HEK293T (cell line): ENCODE measurements around the gene WDR83.
A peak's percentile ranks its signal among the peaks of the same experiment; 100 is the strongest.

ENCODE experiments used
- CTCF ChIA-PET: fragments of 350-600 bp; formaldehyde crosslinking; extraction: SDS; loops from one replicate; lab custom pipeline; 2021; ENCODE audit warnings: antibody characterized with exemption, inconsistent platforms; lab: Yijun Ruan, JAX
- POLR2A ChIA-PET: fragments of 350-600 bp; formaldehyde crosslinking; extraction: SDS; loops from one replicate; lab custom pipeline; 2020; ENCODE audit warnings: antibody characterized with exemption, inconsistent platforms; lab: Yijun Ruan, JAX
- DNase-seq: peaks from one replicate; pipeline ENCODE4 v3.0.0; 2012; ENCODE audit warnings: mixed read lengths; ENCODE audit errors: extremely low spot score
- L3MBTL2 ChIP-seq: fragments of 450-650 bp; conservative IDR thresholded peaks from 2 replicates; pipeline ENCODE4 v1.6.1; 2016; ENCODE audit warnings: mild to moderate bottlenecking
- PKNOX1 ChIP-seq: fragments of 450-650 bp; IDR thresholded peaks from 2 replicates; pipeline ENCODE4 v1.6.1; 2016

WDR83 gene

DNA sequence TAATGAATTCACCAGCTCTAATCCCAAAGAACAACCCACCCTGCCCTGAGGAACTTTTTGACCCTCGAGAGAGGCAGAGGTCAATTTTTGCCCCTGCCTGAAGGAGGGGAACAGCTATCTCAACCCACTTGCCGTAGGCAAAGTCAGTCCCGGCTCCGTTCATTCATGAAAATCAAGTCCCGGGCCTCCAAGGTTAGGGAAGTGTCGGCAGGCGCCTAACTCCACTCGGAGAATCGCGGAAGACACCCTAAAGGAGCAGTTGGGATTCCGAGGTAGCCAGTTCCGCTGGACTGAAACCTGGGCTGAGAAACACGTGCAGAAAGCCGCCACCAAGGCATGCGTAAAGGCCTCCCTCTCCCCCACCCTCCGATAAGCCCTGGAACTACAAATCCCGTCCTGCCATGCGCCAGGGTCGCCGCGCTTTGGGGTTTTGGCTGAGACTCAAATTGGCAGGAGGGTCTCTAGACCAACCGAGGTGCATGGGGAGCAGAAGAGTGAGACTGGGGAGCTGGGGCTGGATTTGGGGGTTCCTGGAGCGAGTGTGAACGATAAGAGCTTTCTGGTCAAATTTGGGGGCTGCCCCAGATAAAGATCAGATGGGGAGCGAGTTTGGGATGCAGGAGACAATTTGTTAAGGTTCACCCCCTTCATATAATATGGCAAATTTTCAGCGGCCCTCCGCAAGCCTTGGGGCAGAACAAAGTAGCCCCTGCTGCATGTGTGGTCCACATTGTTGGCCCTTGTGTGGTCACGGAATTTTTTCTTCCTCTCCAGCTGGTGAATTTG is 57.2 kb downstream of the WDR83 start, which contains the start of gene TNPO2:
TNPO2 (minus strand) TSS at position 292 of the 786 bp plus-strand sequence. CDS start 2,955 bp downstream, outside the sequence.
- peak; percentile 71 for DNase-seq
- TF ChIP-seq L3MBTL2 = peak; percentile 85
- no peak for TF ChIP-seq PKNOX1
- POLR2A ChIA-PET = interaction anchor here (0.8 to 6.2 kb wide), 10 partner anchors 10 to 190 kb away, joined by 3 to 133 read pairs (median 4); partner anchors contain the start of genes DHPS, FBXW9, GET3 and TRIR
- CTCF ChIA-PET = interaction anchor here (0.9 kb wide), 2 partner anchors 34 to 36 kb away, joined by 4 to 5 read pairs; no protein-coding TSS in a partner anchor
